IPS-11a (cell line): ENCODE results near the gene BSG.
"Not testable (repeated sequence)": the region's sequence is repeated elsewhere in the genome, so short reads cannot be mapped to it uniquely, and the experiment has no call there.

Source experiments
- H3K4me3 ChIP-seq: one replicate; pipeline ENCODE4 v1.5.1; 2013; ENCODE audit warnings: low read depth, low read length, control low read depth

The BSG gene

GRCh38 chr19:585146-585545 is 12.8 kb downstream of the BSG start:
- not testable (repeated sequence) for H3K4me3 ChIP-seq

- H3K4me3 ChIP-seq, result no peak overlapping the region
Measured at GRCh38 chr19:585551-586110, 13.2 kb downstream of the BSG start.

- no peak overlapping the region for H3K4me3 ChIP-seq
Measured at GRCh38 chr19:588093-588740, 15.8 kb downstream of the BSG start.

GRCh38 chr19:588741-589692 is 16.6 kb downstream of the BSG start:
- H3K4me3 ChIP-seq, result peak overlapping the region; percentile 17

- peak within 1 kb of the TSS; percentile 17 for H3K4me3 ChIP-seq
Measured at GRCh38 chr19:589693-590395, 17.4 kb downstream of the BSG start, which contains the start of gene HCN2. HCN2 (plus strand) TSS chr19:589881; CDS start chr19:589946, 65 bp downstream.

GRCh38 chr19:590396-590745 is 18.0 kb downstream of the BSG start:
- H3K4me3 ChIP-seq, result no peak overlapping the region

- peak overlapping the region; percentile 1 for H3K4me3 ChIP-seq
Measured at GRCh38 chr19:590750-591098, 18.3 kb downstream of the BSG start.

- H3K4me3 ChIP-seq, result no peak overlapping the region
Measured at GRCh38 chr19:591099-591958, 18.9 kb downstream of the BSG start.

- no peak overlapping the region for H3K4me3 ChIP-seq
Measured at GRCh38 chr19:592101-592500, 19.7 kb downstream of the BSG start.

- no peak overlapping the region for H3K4me3 ChIP-seq
Measured at GRCh38 chr19:593055-593454, 20.7 kb downstream of the BSG start.

GRCh38 chr19:593505-593904 is 21.1 kb downstream of the BSG start:
- no peak overlapping the region for H3K4me3 ChIP-seq

- H3K4me3 ChIP-seq, result no peak overlapping the region
Measured at GRCh38 chr19:594265-594870, 22.0 kb downstream of the BSG start.

GRCh38 chr19:595326-596262 is 23.2 kb downstream of the BSG start:
- no peak overlapping the region for H3K4me3 ChIP-seq

GRCh38 chr19:596263-596655 is 23.9 kb downstream of the BSG start:
- no peak overlapping the region for H3K4me3 ChIP-seq

- H3K4me3 ChIP-seq, result no peak overlapping the region
Measured at GRCh38 chr19:597406-598315, 25.3 kb downstream of the BSG start.

GRCh38 chr19:601310-601709 is 28.9 kb downstream of the BSG start:
- no peak overlapping the region for H3K4me3 ChIP-seq

- no peak overlapping the region for H3K4me3 ChIP-seq
Measured at GRCh38 chr19:601790-602189, 29.4 kb downstream of the BSG start.
